Hematopoietic multipotent progenitor cell treated with erythropoietin and hydrocortisone succinate and interleukin-3 and kit ligand, for 8 days (in vitro differentiated cells): Measurements from ENCODE around the gene ETV3L.
"Not testable (repeated sequence)": the region's sequence is repeated elsewhere in the genome, so short reads cannot be mapped to it uniquely, and the experiment has no call there.

ENCODE experiments used
- DNase-seq: peaks from one replicate; pipeline ENCODE4 v3.0.0-alpha.2; 2015

ETV3L gene

DNA sequence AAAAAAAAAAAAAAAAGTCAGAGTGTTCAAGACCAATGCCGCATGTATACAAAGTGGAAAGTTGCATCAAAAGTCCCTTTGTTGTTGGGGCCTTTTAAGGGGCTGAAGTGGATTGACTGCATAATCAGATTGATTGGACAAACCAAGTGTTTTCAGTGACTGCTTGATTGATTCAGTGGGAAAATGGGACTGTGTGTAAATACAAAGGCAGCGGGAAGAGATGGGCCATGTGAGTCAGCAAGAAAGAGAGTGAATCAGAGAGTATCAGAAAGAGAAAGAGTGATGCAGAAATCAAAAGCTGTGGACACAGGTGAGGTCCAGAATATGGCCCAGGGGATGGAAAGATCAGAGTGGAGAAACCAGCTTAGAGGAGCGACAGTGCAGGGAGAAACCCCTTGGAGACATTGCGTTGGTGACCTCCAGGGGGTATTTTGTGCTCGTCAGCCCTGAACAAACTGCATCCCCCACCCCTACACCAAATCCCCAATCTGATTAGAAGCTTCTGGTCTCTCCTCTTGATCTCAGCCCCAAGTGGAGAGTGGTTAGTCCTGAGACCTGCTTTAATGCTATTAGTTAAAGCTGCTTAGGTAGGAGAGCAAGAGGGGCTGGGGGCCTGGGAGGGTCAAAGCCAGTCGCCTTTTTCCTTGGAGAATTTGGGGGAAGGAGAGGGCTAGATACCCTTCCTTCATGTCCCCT lies 5.1 kb upstream of the ETV3L start:
- DNase-seq: no peak

DNA sequence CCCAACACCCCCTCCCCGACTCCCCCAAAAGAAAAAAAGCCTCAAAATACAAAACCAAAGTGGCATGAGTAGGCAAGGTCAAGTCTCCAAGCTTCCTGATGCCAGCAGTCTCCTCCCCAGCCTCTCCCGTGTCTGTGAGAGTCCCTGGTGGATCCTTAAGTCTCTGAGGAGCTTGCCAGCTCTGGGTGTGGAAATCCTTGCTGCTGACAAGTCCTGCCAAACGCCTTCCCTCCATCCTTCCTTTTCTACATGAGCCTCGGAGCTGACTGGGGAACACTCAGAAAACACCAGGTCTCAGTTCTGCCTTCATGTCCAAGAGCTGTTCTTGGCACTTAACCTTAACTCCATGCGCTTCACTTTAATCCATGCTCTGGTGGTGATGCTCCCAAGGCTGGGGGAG lies 3.7 kb upstream of the ETV3L start:
- DNase-seq: no peak

DNA sequence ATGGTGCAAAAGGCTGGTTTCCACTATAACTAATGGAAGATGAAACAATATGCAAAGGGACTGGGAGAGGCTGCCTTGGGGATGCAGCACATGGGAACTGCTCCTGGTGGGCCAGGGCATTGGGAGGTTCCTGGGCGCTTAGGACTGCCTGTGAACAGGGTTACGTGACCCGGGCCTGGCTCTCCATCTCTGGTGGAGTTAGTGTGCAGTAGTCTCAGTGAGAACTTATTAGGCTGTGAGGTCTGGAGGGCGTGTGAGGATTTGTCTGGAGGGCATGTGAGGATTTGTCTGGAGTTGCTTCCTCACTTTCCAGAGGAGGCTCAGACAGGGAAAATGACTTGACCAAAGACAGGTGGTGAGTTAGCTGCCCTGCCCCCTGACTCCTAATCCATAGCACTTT lies 1.5 kb upstream of the ETV3L start:
- no peak for DNase-seq

DNA sequence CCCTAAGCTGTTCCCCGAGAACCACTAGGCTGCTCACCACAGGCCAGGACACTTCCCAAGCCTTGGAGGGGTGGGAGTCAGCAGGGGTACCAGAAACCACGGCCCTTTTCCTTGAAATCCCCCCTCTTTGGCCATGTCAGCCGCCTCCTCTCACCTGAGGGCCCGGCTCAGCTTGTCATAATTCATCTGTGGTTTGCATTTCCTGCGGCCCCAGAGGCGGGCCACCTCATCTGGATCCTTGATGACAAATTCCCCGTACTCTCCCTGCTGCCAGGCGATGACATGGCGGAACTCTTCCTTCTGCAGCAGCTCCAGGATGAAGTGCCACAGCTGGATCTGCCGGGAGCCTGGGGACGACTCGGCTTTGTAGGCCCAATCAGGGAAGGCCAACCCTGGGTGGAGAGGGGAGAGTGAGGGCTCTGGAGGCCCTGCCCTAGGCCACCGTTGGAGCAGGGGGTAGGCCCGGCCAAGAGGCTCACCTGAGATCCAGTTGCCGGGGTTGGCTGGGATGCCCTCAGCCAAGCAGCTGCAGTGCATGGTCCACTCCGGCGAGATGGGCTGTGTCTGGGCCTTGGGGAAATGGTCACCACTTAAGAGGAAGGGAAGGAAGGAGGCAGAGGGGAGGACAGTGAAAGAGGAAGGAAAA lies 498 bp downstream of the ETV3L start:
- not testable (repeated sequence) for DNase-seq

DNA sequence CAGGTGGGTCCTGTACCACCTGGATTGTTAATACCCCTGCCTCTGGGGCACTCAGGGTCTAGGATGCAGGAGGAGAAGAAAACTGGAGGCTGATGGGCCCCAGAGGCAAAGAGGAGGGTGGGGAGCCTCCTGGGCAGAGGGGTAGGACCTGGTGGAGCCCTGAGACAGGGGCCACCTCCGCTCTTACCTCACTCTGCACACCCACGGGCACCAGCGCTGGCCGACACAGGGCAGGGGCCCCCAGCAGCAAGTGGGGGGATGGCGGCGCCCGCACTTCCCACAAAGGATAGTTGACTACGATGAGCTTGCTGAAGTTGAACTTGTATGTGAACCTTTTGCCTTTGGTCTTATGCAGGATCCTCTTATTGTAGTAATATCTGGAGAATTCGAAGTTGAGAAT lies 1.1 kb downstream of the ETV3L start:
- no peak for DNase-seq

DNA sequence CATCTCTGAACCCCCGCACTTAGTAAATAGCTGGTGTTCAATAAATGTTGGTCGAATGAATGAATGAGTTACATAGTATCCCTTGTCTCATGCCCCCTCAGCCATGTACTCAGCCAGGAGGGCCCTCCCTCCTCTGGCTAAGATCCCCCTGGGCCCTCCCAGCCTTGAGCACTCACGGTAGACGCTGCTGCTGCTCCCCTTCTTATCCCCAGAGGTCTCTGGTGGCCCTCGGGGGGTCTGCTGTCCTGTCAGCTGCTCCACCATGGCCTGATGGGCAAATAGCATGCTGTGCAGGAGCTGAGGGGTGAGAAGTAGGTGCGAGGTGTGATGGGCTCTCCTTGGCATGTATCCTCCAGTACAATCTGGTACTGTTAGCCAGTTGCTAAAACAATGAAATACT lies 1.9 kb downstream of the ETV3L start:
- DNase-seq: no peak

DNA sequence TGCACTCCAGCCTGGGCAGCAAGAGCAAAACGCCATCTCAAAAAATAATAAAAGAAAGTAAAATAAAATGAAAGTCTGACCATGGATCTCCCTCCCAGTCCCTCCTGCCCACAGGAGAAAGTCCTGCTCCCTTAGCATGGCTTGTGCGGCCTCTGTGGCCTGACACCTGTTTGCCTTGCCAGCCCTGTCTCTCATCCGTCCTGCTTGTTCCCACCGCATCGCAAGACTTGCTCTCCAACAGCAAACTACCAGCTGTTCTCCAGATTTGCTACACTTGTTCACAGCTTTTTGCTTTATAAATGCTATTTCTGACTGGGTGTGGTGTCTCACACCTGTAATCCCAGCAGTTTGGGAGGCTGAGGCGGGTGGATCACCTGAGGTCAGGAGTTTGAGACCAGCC lies 2.7 kb downstream of the ETV3L start:
- DNase-seq: no peak

DNA sequence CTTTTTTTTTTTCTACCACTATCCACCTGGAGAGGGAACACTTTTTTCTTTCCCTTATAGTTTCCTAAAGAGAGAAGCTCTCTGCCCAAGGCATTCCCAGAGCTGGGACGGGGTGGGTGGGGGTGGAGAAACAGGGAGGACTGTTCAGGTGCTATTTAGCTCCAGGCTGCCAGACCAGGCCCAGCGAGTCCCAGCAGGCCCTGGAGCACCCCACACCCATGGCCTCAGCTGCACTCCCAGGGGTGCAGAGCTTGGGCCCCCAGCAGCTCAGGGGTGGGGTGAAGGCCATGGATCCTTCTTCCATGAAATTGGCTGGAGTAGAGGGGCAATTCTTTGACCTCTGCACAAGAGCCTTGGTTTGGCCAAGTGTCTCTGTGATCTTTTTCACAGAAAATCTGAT lies 4.1 kb downstream of the ETV3L start:
- DNase-seq: no peak

DNA sequence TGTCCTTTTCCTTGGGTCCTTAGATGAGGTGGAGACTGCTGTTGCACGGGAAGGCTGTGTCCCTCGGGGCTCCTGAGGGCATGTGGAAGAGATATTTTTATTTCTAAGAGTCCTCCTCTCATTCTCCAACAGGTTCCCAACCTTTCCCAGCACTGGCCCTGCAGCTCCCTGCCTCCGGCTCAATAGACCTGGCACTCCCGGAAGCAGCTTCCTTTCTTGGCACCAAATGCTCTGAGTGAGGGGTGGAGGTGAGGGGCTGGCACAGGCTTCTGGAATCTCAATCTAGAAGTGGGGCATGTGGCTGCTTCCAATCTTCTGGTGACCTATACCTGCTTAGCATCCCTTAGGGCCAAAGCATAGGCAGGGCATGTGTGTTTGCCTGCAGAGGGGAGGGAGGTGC lies 4.5 kb downstream of the ETV3L start:
- no peak for DNase-seq

DNA sequence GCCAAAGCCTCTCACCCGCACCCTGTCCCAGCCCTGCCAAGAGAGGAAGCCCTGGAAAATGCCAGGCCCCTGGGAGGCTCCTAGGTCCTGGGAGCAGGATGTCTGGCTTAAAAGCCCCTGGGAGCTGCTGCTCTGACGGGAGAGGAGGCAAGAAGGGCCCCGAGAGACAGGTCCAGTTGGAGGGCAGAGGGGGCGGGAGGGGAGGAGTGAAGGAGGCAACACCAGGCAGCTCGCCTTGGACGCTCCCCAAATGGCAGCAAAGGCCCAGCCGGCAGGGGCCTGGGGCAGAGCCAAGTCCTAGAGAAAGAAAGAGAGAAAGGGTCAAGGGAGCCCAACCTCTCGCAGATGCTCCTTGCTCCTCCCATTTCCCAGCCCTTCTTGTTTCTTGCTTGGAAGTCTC lies 6.8 kb downstream of the ETV3L start:
- no peak for DNase-seq

DNA sequence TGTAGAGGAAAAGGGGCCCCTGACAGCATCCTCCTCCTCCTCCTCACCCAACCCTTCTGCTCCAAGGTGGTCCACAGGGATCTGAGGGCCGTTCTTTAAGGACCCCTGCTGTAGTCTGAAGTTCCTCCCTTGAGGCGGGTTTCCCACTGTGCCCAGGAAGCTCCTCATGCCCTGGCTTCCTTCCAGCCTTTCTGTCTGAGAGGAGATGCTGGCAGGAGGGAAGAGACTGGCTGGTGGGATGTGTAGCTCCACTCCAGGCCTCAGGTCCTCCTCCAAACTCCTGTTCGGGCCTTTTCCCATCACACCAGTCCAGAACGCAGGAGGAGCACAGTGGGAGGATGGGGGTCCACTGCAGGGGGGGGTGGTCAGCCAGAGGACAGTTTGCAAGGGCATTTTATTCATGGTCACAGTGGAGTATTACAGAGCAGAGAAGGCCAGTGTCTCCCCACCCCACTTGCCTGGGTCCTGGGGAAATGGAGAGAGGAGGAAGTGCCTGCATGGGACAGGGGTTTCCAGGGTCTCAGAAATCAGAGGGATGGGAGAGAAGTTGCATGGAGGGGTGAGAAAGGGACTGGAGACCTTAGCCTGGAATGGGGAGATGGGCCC lies 7.8 kb downstream of the ETV3L start:
- no peak for DNase-seq

DNA sequence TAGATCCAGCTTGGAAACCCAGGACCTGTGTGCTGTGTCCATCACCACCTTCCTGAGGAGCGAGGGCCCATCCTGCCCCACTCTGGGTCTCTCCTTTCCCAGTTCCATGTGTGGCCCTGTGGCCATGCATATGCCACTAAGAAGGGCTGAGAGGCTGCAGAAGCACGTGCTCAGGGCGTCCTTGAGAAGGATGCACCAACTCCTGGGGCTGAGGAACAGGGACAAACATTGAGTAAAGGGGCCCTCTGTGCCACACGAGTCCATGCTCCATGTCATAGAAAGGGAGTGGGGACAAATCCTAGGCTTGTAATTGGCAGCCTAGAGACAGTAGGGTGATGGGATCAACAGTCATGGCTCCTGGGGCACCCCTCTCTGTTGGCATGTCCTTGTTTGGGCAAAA lies 8.4 kb downstream of the ETV3L start:
- DNase-seq: no peak

DNA sequence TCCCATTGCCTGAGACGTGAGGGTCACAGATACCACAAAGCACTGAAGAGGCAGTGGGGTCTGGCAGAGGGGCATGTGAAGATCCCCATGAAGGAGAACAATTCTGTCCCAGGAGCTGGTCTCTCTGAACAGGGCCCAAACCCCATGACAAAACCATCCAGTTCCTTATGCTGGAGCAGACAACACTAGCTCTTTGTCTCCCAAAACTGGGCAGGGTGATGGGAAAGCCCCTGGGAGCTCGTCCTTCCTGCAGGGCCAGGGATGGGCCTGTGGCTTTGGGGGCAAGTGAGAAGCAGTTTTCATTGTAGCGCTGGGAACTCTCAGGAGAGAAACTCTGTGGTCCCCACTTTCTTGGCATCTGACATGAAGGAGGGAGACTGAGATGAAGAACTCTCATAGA lies 8.8 kb downstream of the ETV3L start:
- no peak for DNase-seq

DNA sequence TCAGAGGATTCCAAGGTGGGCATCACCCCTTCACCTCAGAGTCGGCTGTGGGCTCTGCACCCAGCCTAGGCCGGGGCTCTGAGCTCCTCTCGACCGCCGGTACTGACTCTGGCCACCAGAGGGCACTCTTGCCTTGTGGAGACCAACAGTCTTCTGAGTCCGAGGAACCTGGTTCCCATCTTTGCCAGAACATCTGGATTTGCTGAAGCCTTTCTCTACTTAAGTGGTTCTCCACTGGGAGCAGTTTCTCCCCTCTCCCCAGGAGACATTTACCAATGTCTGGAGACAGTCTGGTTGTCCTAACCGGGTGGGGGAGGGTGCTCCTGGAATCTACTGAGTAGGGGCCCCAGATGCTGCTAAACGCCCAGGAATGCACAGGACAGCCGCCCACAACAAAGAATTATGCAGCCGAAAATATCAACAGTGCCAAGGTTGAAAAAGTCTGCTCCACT lies 9.4 kb downstream of the ETV3L start:
- DNase-seq: peak; percentile 82

DNA sequence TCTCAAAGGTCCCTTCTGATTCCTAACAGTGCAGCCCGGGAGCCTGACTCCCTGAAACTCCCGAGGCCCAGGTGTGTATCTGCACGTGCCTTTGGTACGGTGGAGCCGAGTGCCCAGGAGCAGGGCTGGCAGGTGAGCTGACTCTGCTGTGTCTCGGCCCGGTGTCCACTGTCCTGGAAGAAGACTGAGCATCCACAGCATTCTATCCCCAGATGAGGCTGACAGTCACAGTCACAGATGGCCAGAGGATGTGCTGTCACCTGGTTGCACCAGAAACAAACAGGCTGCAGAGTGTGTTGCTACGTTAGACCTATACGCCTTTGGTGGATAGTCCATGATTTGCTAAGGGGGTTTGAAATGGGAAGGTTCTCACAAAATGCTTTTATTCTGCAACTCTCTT lies 9.8 kb downstream of the ETV3L start:
- DNase-seq: no peak

DNA sequence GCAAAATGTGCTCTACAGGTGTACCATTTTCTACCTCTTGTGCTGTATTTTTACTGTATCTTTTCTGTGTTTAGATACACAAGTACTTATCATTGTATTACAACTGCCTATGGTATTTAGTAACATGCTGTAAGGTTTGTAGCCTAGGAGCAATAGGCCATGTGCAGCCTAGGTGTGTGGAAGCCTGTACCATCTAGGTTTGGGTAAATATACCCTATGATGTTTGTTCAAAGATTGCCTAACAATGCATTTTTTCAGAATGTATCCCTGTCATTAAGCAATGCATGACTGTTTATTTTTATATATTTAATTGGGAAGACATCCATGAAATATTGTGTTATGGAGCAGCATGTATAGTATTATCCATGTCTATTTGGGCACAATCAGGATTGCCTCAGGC lies 11.0 kb downstream of the ETV3L start:
- DNase-seq: no peak

DNA sequence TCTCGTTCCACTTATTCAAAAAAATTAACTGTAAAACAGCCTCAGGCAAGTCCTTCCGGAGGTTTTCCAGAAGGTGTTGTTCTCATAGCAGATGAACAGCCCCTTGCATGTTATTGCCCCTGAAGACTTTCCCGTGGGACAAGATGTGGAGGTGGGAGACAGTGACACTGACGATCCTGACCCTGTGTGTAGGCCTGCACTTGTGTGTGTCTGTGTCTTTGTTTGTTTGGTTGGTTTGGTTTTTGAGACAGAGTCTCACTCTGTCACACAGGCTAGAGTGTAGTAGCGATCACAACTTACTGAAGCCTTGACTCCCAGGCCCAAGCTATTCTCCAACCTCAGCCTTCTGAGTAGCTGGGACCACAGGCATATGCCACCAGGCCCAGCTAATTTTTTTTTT lies 12.6 kb downstream of the ETV3L start:
- no peak for DNase-seq

DNA sequence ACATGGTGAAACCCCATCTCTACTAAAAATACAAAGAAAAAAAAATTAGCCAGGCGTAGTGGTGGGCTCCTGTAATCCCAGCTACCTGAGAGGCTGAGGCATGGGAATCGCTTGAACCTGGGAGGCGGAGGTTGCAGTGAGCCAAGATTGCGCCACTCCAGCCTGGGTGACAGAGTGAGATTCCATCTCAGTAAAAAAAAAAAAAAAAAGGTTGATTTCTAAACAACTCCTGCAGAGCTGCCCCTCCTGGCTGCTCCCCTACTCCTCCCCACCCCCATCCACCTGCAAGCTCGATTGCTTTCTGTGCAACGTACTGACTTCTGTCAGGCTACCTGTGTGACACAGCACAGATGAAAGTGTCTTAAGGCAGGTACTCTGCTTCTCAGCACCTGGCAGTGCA lies 13.3 kb downstream of the ETV3L start:
- no peak for DNase-seq

DNA sequence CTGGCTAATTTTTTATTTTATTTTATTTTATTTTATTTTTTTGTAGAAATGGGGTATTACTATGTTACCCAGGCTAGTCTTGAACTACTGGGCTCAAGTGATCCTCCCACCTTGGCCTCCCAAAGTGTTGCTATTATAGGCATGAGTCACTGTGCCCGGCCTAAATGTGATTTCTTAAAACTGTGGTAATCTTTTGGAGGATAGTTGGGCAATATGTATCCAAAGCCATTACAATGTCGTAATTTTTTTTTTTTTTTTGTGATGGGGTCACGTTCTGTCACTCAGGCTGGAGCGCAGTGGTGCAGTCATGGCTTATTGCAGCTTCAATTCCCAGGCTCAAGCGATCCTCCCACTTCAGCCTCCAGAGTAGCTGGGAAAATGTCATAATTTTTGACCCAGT lies 14.2 kb downstream of the ETV3L start:
- DNase-seq: no peak

DNA sequence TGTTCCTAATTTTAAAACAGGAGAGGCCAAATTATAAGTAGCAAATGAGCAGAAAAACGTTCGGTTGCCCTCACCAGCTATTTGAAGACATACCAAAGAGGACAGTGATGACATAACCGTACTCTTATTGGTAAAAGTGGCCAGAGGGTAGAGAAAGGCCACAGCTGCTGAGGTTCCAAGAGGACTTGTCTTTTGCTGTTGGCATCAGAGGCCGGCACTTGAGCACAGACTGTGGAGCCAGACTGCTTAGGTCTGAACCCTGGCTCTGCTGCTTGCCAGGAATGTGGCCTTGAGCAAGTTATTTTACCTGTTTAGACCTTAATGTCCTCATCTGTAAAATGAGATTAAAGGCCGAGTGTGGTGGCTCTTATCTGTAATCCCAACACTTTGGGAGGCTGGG lies 14.9 kb downstream of the ETV3L start:
- no peak for DNase-seq

DNA sequence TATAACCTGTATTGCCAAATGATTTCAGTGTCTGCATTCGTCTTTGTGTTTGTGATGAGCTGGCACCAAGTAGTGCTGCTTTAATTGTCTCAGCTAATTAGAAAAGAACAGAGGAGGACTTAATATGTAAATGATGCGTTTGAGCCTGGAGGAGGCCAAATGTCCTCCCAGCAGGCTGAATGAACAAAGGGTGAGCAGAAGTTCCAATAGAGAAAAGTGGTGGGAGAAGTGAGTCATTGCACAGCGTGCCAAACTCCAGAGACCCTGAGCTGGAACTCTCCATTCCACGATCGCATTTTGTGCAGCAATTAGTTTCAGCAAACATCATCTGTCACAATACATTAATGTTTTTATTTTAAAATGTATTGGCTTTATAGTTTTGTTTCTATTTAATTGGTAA lies 17.9 kb downstream of the ETV3L start:
- no peak for DNase-seq

DNA sequence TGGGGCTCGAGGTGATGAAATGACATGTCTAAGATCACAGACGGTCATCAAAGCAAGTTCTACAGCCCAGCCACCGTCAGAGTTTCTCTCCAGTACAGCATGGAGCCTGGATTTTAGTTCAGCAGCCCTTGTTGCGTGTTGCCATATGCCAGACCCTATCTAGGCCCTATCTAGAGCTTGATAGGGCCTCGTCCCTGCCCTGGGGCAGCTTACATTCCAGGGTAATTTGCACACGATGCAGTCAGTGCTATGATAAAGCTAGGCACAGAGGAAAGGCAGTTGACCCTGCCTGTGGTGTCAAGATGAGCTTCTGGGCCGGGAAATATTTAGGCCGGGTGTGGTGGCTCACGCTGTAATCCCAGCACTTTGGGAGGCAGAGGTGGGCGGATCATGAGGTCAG lies 18.9 kb downstream of the ETV3L start:
- DNase-seq: no peak

DNA sequence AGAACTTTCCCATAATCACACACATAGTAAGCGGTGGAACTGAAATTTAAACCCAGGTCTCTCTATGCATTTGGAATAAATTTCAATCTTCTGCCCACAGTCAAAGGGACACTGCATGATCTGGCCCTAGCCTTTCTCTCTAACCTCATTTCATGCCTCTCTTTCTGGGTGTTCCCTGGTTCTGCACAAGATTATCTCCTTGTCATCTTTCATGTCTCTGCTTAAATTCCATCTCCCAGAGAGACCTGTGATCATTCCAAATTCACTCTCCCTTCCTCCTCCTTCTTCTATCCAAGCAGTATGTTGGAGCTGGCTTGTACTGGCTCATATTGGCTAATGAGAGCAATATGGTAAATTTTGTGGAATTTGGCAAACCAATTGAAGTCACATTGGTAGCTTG lies 22.2 kb downstream of the ETV3L start:
- DNase-seq: no peak

DNA sequence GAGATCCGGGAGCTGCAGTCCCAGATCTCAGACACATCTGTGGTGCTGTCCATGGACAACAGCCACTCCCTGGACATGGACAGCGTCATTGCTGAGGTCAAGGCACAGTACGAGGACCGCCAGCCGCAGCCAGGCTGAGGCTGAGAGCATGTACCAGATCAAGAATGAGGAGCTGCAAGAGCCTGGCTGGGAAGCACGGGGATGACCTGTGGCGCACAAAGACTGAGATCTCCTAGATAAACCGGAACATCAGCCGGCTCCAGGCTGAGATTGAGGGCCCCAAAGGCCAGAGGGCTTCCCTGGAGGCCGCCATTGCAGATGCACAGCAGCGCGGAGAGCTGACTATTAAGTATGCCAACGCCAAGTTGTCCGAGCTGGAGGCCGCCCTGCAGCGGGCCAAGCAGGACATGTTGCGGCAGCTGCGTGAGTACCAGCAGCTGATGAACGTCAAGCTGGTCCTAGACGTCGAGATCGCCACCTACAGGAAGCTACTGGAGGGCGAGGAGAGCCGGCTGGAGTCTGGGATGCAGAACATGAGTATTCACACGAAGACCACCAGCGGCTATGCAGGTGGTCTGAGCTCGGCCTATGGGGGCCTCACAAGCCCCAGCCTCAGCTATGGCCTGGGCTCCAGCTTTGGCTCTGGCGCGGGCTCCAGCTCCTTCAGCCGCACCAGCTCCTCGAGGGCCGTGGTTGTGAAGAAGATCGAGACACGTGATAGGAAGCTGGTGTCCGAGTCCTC lies 25.5 kb downstream of the ETV3L start:
- peak; percentile 60 for DNase-seq
